Measurements from ENCODE around the gene FOXP2.

FOXP2 gene

DNA sequence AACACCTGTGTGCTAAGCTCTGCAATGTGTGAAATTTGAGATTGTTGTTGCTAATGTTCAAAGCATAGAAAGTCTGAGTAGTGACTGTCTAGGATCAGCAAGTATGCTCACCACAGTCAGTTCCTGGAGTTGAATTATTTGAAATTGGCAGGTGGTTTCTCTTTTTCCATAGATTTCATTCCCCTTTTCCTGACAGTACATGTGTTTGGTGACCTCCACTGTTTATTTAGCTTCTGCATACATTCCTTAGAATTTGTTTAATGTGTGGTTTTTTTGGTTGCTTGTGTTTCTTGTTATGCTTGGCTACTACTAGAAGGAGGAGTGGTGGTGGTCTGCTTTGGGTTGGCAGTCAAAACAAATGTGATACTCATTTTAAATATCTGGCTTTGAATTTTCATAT lies 52.3 kb downstream of the FOXP2 start:
- DNase-seq (ENCODE audit: low read depth, low spot score) = peak; percentile 70
- H3K4me3 ChIP-seq (ENCODE audit: low read depth, low read length) = no peak overlapping the region
- TF ChIP-seq, protein P1, sequence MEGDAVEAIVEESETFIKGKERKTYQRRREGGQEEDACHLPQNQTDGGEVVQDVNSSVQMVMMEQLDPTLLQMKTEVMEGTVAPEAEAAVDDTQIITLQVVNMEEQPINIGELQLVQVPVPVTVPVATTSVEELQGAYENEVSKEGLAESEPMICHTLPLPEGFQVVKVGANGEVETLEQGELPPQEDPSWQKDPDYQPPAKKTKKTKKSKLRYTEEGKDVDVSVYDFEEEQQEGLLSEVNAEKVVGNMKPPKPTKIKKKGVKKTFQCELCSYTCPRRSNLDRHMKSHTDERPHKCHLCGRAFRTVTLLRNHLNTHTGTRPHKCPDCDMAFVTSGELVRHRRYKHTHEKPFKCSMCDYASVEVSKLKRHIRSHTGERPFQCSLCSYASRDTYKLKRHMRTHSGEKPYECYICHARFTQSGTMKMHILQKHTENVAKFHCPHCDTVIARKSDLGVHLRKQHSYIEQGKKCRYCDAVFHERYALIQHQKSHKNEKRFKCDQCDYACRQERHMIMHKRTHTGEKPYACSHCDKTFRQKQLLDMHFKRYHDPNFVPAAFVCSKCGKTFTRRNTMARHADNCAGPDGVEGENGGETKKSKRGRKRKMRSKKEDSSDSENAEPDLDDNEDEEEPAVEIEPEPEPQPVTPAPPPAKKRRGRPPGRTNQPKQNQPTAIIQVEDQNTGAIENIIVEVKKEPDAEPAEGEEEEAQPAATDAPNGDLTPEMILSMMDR (IDR thresholded peaks at IDR 0.05; ENCODE audit: low read depth, low read length) = no peak
- in situ Hi-C loops (cut with HindIII; ENCODE audit: low sequenced_read_pairs) = no loop called here

DNA sequence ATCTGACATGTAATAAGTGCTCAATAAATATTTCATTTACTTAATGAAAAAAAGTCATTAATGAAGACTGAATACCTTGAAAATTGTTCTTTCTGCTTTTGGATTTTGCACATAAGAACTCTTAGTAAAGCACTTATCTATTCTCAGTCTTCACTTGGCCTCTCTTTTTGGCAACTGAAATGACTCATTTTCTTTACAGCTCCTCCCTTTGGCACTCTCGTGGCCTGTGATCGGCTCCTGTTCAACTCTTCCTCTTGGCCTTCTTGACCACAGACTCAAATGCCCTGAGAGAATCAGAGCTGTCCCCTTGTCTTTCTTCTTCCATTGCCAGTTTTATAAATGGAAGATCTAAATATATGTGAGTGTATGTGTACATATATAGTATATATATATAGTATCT lies 54.2 kb downstream of the FOXP2 start:
- DNase-seq (ENCODE audit: low read depth, low spot score) = no peak
- TF ChIP-seq, protein P1 (IDR thresholded peaks at IDR 0.05; ENCODE audit: low read depth, low read length) = no peak
- in situ Hi-C loops (cut with HindIII; ENCODE audit: low sequenced_read_pairs) = no loop called here
- no peak overlapping the region for H3K4me3 ChIP-seq (ENCODE audit: low read depth, low read length)

DNA sequence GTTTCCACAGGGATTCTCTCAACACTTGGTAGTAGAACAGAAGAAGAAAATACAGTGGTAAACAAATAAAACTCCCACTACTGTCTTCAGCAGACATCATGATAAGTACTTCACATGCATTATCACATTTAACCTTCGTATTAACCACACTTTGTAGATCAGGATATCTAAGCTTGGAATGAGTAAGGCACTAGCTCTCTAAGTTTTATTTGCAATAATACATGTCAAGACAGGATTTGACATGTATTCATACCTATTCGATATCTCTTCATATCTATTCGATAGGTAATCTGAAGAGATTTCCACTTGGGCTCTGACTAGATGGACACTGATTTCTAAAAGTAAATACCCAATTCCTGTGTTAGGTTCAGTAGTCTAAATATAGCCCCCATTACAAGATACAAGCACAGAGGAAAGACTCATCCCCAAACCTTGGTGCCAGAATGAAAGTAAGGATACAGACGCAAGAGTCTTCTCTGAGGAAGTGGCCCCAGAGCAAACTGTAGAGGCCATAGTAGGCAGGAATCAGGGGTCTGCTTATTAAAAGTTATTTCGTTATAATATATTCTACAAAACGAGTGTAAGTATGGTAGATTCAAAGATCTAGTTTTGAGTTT lies 58.4 kb downstream of the FOXP2 start:
- TF ChIP-seq, protein P1 (IDR thresholded peaks at IDR 0.05; ENCODE audit: low read depth, low read length) = no peak

GRCh38 chr7:114478384-114478783 lies 63.8 kb downstream of the FOXP2 start:
- peak; percentile 9 for DNase-seq (ENCODE audit: low read depth, low spot score)
- H3K4me3 ChIP-seq (ENCODE audit: low read depth, low read length) = no peak overlapping the region
- in situ Hi-C loops (cut with HindIII; ENCODE audit: low sequenced_read_pairs) = no loop called here
- TF ChIP-seq, protein P1 (IDR thresholded peaks at IDR 0.05; ENCODE audit: low read depth, low read length) = no peak

More for the DNA sequence above, 58.4 kb downstream of the FOXP2 start:
- DNase-seq (ENCODE audit: low read depth, low spot score) = no peak
- no peak overlapping the region for H3K4me3 ChIP-seq (ENCODE audit: low read depth, low read length)
- in situ Hi-C loops (cut with HindIII; ENCODE audit: low sequenced_read_pairs) = no loop called here

DNA sequence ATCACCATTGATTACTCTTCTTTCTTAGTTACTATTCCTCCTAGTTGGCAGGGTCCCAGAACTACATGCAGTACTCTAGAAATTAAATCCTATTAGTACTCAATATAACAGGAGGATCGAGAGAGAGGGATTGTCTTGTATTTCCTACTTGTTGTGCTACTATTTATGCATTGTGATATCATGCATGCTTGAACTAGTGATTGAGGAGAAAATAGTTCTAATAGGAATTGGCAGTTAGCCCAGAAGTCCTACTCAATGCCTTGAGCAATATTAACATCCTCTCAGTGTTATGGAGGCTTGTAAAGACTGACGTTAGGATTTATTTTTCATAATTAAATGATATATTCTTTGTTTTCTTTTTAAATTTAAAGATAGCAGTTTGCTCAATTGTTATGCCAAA lies 67.4 kb downstream of the FOXP2 start:
- peak; percentile 19 for DNase-seq (ENCODE audit: low read depth, low spot score)
- in situ Hi-C loops (cut with HindIII; ENCODE audit: low sequenced_read_pairs) = no loop called here
- TF ChIP-seq, protein P1 (IDR thresholded peaks at IDR 0.05; ENCODE audit: low read depth, low read length) = no peak
- no peak overlapping the region for H3K4me3 ChIP-seq (ENCODE audit: low read depth, low read length)

DNA sequence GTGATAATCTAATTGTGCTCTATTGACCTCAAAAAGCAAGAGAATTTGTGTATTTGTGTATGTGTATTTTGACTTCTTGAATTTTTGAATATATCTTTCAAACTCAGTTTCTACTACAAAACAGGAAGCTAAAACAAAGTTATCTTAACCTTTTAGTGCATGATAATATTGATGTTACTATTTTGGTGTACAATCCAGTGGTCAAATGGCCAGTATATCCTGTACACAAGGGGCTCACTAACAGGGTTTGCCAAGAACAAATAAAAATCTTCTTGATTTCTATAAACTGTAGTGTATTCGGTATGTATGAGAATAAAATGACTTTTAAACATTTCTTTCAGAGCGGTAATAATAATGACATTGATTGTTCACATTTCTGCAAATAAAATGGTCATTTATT lies 69.6 kb downstream of the FOXP2 start:
- in situ Hi-C loops (cut with HindIII; ENCODE audit: low sequenced_read_pairs) = no loop called here
- TF ChIP-seq, protein P1 (IDR thresholded peaks at IDR 0.05; ENCODE audit: low read depth, low read length) = no peak
- no peak for DNase-seq (ENCODE audit: low read depth, low spot score)
- no peak overlapping the region for H3K4me3 ChIP-seq (ENCODE audit: low read depth, low read length)

Measured in astrocyte of the spinal cord (primary cell).